B cell (primary cell): ENCODE data around the gene CIDEC. TPM values are rescaled to one million over a fixed set of nuclear protein-coding genes. Genes with fewer than 3 reads are reported as not detected.

ENCODE experiments used
- ATAC-seq: fragments of 200-7000 bp; cut with Tn5 transposase; one replicate; pipeline ENCODE4 v1.10.0; 2021; ENCODE audit warnings: low read depth, mild to moderate bottlenecking, moderate number of reproducible peaks, moderate library complexity
- CTCF ChIA-PET: fragments of 350-600 bp; sonication (Branson Sonifier 250); formaldehyde crosslinking; loops from one replicate; lab custom pipeline; 2021; ENCODE audit warnings: antibody characterized with exemption, inconsistent platforms; lab: Charles Lee
- POLR2A ChIA-PET: fragments of 350-600 bp; sonication (Branson Sonifier 250); formaldehyde crosslinking; loops from one replicate; lab custom pipeline; 2021; ENCODE audit warnings: antibody characterized with exemption; lab: Charles Lee
- DNase-seq: peaks from one replicate; pipeline ENCODE4 v3.0.0; 2013
- H2AFZ ChIP-seq: 2 replicates; pipeline ENCODE4 v1.6.1; 2012; ENCODE audit warnings: mild to moderate bottlenecking, low read depth, low read length; ENCODE audit not compliant: insufficient read depth, poor library complexity, severe bottlenecking
- H3K27ac ChIP-seq, 2 donors: 1 replicate in 1 of 2; 2 replicates in 1 of 2; pipeline ENCODE4 v1.5.1; 2012 to 2013; ENCODE audit warnings: low read length in 2 of 2, mild to moderate bottlenecking in 2 of 2, moderate library complexity in 1 of 2
- H3K27me3 ChIP-seq, 4 experiments: fragments of 200-600 bp in 1 of 4; sonication (generic) in 1 of 4; replicated peaks in 1 of 4; 1 replicate in 2 of 4; 2 replicates in 2 of 4; pipeline versions ENCODE4 v1.6.1 to v1.7.0; 2013 to 2016; ENCODE audit warnings: low read length in 3 of 4, mild to moderate bottlenecking in 2 of 4, mixed read lengths in 1 of 4, moderate library complexity in 1 of 4; ENCODE audit not compliant: insufficient read depth in 4 of 4, control insufficient read depth in 3 of 4; ENCODE audit errors: control extremely low read depth in 1 of 4
- H3K36me3 ChIP-seq, 2 experiments: replicated peaks in 1 of 2; 1 replicate in 1 of 2; 2 replicates in 1 of 2; pipeline versions ENCODE4 v1.6.1 to v1.7.1; 2013; ENCODE audit warnings: low read length in 1 of 2; ENCODE audit not compliant: insufficient read depth in 2 of 2, control insufficient read depth in 1 of 2; ENCODE audit errors: control extremely low read depth in 1 of 2, extremely low read depth in 1 of 2
- H3K4me1 ChIP-seq, 2 donors: fragments of 200-600 bp in 1 of 2; sonication (generic) in 1 of 2; 1 replicate in 1 of 2; 2 replicates in 1 of 2; pipeline versions ENCODE4 v1.5.1 to v1.6.1; 2013 to 2017; ENCODE audit warnings: low read length in 2 of 2; ENCODE audit not compliant: control insufficient read depth in 2 of 2, insufficient read depth in 2 of 2
- H3K4me2 ChIP-seq: replicated peaks from 2 replicates; pipeline ENCODE3; 2012; ENCODE audit warnings: mild to moderate bottlenecking, low read depth, low read length; ENCODE audit not compliant: poor library complexity, severe bottlenecking
- H3K4me3 ChIP-seq, 5 experiments: fragments of 200-600 bp in 1 of 5; sonication (generic) in 1 of 5; 1 replicate in 3 of 5; 2 replicates in 2 of 5; pipeline versions ENCODE4 v1.5.1 to v1.7.0; 2011 to 2016; ENCODE audit warnings: low read length in 4 of 5, mild to moderate bottlenecking in 4 of 5, low read depth in 2 of 5, control low read depth in 1 of 5, moderate library complexity in 1 of 5; ENCODE audit not compliant: insufficient read depth in 1 of 5; ENCODE audit errors: control extremely low read depth in 1 of 5, extremely low read depth in 1 of 5
- H3K79me2 ChIP-seq: fragments of 200-600 bp; sonication (generic); one replicate; pipeline ENCODE4 v1.6.0; 2016; ENCODE audit warnings: low read length; ENCODE audit not compliant: control insufficient read depth, insufficient read depth
- H3K9ac ChIP-seq: fragments of 200-600 bp; sonication (generic); 2 replicates; pipeline ENCODE4 v1.6.1; 2017; ENCODE audit warnings: mild to moderate bottlenecking, low read length, moderate library complexity
- H3K9me3 ChIP-seq, 3 donors: one replicate each; pipeline versions ENCODE4 v1.6.1 to v1.7.1; 2013; ENCODE audit warnings: low read length in 2 of 3; ENCODE audit not compliant: control insufficient read depth in 2 of 3, insufficient read depth in 1 of 3; ENCODE audit errors: control extremely low read depth in 1 of 3
- H4K20me1 ChIP-seq: 2 replicates; pipeline ENCODE4 v1.6.0; 2012; ENCODE audit warnings: mild to moderate bottlenecking, low read length; ENCODE audit not compliant: insufficient read depth, control insufficient read depth, poor library complexity, severe bottlenecking
- H3K27ac Mint-ChIP-seq: one replicate; pipeline ENCODE4 v1.8.0; 2021; ENCODE audit warnings: mixed read lengths
- H3K27me3 Mint-ChIP-seq: one replicate; pipeline ENCODE4 v1.8.0; 2021; ENCODE audit warnings: mixed read lengths
- H3K4me1 Mint-ChIP-seq: one replicate; pipeline ENCODE4 v1.8.0; 2021; ENCODE audit warnings: mixed read lengths
- H3K4me3 Mint-ChIP-seq: one replicate; pipeline ENCODE4 v1.8.0; 2021; ENCODE audit warnings: mixed read lengths
- H3K9me3 Mint-ChIP-seq: one replicate; pipeline ENCODE4 v1.8.0; 2022; ENCODE audit warnings: mixed read lengths; ENCODE audit not compliant: insufficient read depth
- CTCF ChIP-seq: fragments of 200-600 bp; IDR thresholded peaks from one replicate; pipeline ENCODE4 v1.8.0; 2022; ENCODE audit warnings: antibody characterized with exemption, mild to moderate bottlenecking
- WGBS: methylation state at CpG from one replicate; pipeline ENCODE4 v1.1.5; 2013; ENCODE audit warnings: missing lambda C conversion rate; ENCODE audit not compliant: insufficient coverage; 5-methylcytosine and 5-hydroxymethylcytosine counted together
- intact Hi-C: fragments of 100-400 bp; cut with micrococcal nuclease; formaldehyde crosslinking; loops from one replicate; pipeline ENCODE4 v1.10.0; 2022
- polyA plus RNA-seq: library from polyadenylated mRNA; depleted of rRNA; stranded (reverse); fragments of >200 nt; gene quantifications from 2 replicates; pipeline ENCODE4 v1.2.3, GENCODE V29; 2012
- total RNA-seq, 2 donors: library from RNA; stranded (reverse); fragments of 120-200 nt in 1 of 2; gene quantifications; 1 replicate in 1 of 2; 2 replicates in 1 of 2; pipeline versions ENCODE4 v1.2.3 to v1.2.4, GENCODE V29; 2013 to 2022

The CIDEC gene
- total and polyA plus RNA-seq, 2 donors (not counting 1 experiment from before 2014, with no cell fraction given): not detected

GRCh38 chr3:9915254-9916141, 35.4 kb upstream of the CIDEC start:
- H3K4me2 ChIP-seq: peak overlapping the region; percentile 98
- peak overlapping the region; percentile 78 for H2AFZ ChIP-seq
- TF ChIP-seq CTCF: no peak
- 2% methylated on average over 93 of the region's 99 CpGs for WGBS
- H3K36me3 ChIP-seq: no peaks in the 10 kb centered on the region
- Mint-ChIP-seq H3K27me3 (peaks cover 9% of the 10 kb centered on the region), H3K4me3 (peak overlapping the region; percentile 83), H3K27ac (no peak overlapping the region), H3K4me1 (peaks cover 15% of the 10 kb centered on the region), H3K9me3 (no peaks in the 10 kb centered on the region)
- ChIA-PET POLR2A (interaction anchor here (1.3 kb wide), 1 partner anchor 17 kb away, joined by 6 read pairs; no protein-coding TSS in a partner anchor), CTCF (interaction anchor here (1.0 to 1.2 kb wide), 2 partner anchors 15 to 17 kb away, joined by 3 to 4 read pairs; partner anchors contain the start of gene CRELD1)
- peaks cover 0 to 29% (median 9%) of the 10 kb centered on the region in 4 experiments for H3K27me3 ChIP-seq
- ATAC-seq (peak; percentile 62), DNase-seq (peak; percentile 51)
- H3K27ac ChIP-seq: no peak overlapping the region
- H3K79me2 ChIP-seq: no peaks in the 10 kb centered on the region
- H4K20me1 ChIP-seq: no peaks in the 10 kb centered on the region
- H3K9ac ChIP-seq: peak overlapping the region; percentile 68
- H3K4me1 ChIP-seq: peaks cover 17 to 20% of the 10 kb centered on the region in 2 donors
- intact Hi-C loops: no loop called here
- H3K4me3 ChIP-seq: peak overlapping the region in 4 of 5 experiments; percentile 32 to 72 (median 50)
- no peaks in the 10 kb centered on the region for H3K9me3 ChIP-seq
